ENCODE results near the gene BATF3.

DNA sequence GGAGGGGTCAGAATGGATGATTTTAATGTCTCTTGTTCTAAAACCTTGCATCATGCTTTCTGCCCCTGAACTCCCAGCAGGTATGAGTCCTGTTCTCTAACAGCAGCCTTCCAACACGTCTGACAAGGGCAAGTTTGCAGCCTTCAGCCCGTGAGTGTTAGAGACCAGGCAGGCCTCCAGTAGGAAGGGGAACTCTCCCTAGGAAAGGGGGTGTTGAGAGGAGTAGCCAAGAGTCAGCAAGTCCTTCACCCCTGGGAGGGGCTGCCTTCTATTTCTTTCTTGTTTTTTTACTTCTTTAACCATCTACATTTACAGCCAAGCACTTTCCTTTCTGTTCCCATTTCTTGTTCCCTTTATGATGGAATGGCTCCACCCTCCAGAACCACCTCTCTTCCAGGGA is 14.2 kb downstream of the BATF3 start:
- TF ChIP-seq, protein P1, sequence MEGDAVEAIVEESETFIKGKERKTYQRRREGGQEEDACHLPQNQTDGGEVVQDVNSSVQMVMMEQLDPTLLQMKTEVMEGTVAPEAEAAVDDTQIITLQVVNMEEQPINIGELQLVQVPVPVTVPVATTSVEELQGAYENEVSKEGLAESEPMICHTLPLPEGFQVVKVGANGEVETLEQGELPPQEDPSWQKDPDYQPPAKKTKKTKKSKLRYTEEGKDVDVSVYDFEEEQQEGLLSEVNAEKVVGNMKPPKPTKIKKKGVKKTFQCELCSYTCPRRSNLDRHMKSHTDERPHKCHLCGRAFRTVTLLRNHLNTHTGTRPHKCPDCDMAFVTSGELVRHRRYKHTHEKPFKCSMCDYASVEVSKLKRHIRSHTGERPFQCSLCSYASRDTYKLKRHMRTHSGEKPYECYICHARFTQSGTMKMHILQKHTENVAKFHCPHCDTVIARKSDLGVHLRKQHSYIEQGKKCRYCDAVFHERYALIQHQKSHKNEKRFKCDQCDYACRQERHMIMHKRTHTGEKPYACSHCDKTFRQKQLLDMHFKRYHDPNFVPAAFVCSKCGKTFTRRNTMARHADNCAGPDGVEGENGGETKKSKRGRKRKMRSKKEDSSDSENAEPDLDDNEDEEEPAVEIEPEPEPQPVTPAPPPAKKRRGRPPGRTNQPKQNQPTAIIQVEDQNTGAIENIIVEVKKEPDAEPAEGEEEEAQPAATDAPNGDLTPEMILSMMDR (IDR thresholded peaks at IDR 0.05; ENCODE audit: borderline replicate concordance, extremely low read depth, low read length, poor library complexity, severe bottlenecking) = no peak
- no peak for TF ChIP-seq EZH2 (IDR thresholded peaks at IDR 0.05; ENCODE audit: borderline replicate concordance, low read depth, low read length, severe bottlenecking)

All from DND-41 (cell line).